ENCODE data around the gene TMEM209. TPM values are rescaled to one million over a fixed set of nuclear protein-coding genes. Genes with fewer than 3 reads are reported as not detected.

Gene TMEM209
- total RNA-seq, 1 experiment from 2014 or later, result 45.8 TPM

DNA sequence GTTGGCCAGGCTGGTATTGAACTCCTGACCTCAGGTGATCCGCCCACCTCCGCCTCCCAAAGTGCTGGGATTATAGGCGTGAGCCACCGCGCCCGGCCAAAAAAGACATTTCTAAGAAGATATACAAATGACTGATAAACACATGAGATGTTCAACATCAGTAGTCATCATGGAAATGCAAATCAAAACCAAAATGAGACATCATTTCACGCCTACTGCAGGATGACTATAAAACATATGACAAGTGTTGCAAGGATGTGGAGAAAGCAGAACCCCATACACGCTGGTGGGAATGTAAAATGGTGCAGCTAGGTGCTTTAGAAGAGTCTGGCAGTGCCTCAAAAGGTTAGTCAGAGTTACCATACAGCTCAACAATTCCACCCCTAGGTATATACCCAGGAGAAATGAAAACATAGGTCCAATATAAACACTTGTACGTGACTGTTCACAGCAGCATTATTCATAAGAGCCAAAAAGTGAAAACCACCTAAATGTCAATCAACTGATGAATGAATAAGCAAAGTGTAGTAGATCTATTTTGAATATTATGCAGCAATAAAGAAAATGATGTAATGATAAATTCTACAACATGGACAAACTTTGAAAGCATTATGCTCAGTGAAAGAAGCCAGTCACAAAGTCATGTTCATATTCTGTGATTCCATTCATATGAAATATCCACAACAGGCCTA lies 24.5 kb downstream of the TMEM209 start:
- CTCF ChIA-PET, result no interaction called here
- no peaks in the 10 kb centered on the region for H3K4me1 ChIP-seq (ENCODE audit: insufficient read depth, low read length, poor library complexity, severe bottlenecking)
- H3K4me3 ChIP-seq (ENCODE audit: low read depth, low read length, poor library complexity, severe bottlenecking), result no peak overlapping the region
- TF ChIP-seq CTCF (conservative IDR thresholded peaks at IDR 0.05; ENCODE audit: low read depth, low read length) (no peak), EZH2 (IDR thresholded peaks at IDR 0.05; ENCODE audit: borderline replicate concordance, low read depth, low read length, poor library complexity, severe bottlenecking) (no peak)
- no peak for DNase-seq (ENCODE audit: low spot score)
- no TSS peak for BruUV-seq (replicated peaks)
- no peaks in the 10 kb centered on the region for H3K27me3 ChIP-seq (replicated peaks; ENCODE audit: insufficient read depth, low read depth, low read length, poor library complexity)
- intact Hi-C loops (cut with micrococcal nuclease; ENCODE audit: unreplicated experiment), result no loop called here
- H3K9me3 ChIP-seq (ENCODE audit: low read depth, low read length, poor library complexity, severe bottlenecking), result no peaks in the 10 kb centered on the region
- H3K27ac ChIP-seq (ENCODE audit: low read depth, low read length, poor library complexity, severe bottlenecking), result no peak overlapping the region
- H3K36me3 ChIP-seq (ENCODE audit: insufficient read depth, low read length, poor library complexity, severe bottlenecking), result peaks cover 46% of the 10 kb centered on the region
- POLR2A ChIA-PET (ENCODE audit: low non-redundant PET), result no interaction called here

DNA sequence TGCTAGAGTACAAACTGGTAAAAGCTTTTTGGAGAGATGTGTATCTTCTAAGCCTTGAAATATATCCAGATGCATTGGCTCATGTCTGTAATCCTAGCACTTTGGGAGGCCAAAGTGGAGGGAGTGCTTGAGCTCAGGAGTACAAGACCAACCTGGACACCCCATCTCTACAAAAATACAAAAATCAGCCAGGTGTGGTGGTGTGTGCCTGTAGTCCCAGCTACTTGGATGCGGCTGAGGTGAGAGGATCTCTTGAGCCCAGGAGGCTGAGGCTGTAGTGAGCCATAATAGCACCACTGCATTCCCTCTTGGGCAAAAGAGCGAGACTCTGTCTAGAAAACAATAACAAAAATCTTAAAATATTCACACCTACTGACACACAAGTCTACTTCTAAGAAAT lies 25.6 kb downstream of the TMEM209 start:
- TF ChIP-seq EZH2 (IDR thresholded peaks at IDR 0.05; ENCODE audit: borderline replicate concordance, low read depth, low read length, poor library complexity, severe bottlenecking) (no peak), CTCF (conservative IDR thresholded peaks at IDR 0.05; ENCODE audit: low read depth, low read length) (no peak)
- Histone ChIP-seq H3K36me3 (ENCODE audit: insufficient read depth, low read length, poor library complexity, severe bottlenecking) (peaks cover 52% of the 10 kb centered on the region), H3K27ac (ENCODE audit: low read depth, low read length, poor library complexity, severe bottlenecking) (no peak overlapping the region), H3K27me3 (replicated peaks; ENCODE audit: insufficient read depth, low read depth, low read length, poor library complexity) (no peaks in the 10 kb centered on the region), H3K4me3 (ENCODE audit: low read depth, low read length, poor library complexity, severe bottlenecking) (no peak overlapping the region), H3K4me1 (ENCODE audit: insufficient read depth, low read length, poor library complexity, severe bottlenecking) (no peaks in the 10 kb centered on the region), H3K9me3 (ENCODE audit: low read depth, low read length, poor library complexity, severe bottlenecking) (no peaks in the 10 kb centered on the region)
- intact Hi-C loops (cut with micrococcal nuclease; ENCODE audit: unreplicated experiment), result no loop called here
- CTCF ChIA-PET, result no interaction called here
- no TSS peak for BruUV-seq (replicated peaks)
- POLR2A ChIA-PET (ENCODE audit: low non-redundant PET), result no interaction called here
- no peak for DNase-seq (ENCODE audit: low spot score)

- DNase-seq (ENCODE audit: low spot score), result no peak
- Histone ChIP-seq H3K36me3 (ENCODE audit: insufficient read depth, low read length, poor library complexity, severe bottlenecking) (peaks cover 61% of the 10 kb centered on the region), H3K4me3 (ENCODE audit: low read depth, low read length, poor library complexity, severe bottlenecking) (no peak overlapping the region), H3K9me3 (ENCODE audit: low read depth, low read length, poor library complexity, severe bottlenecking) (no peaks in the 10 kb centered on the region), H3K27me3 (replicated peaks; ENCODE audit: insufficient read depth, low read depth, low read length, poor library complexity) (no peaks in the 10 kb centered on the region), H3K4me1 (ENCODE audit: insufficient read depth, low read length, poor library complexity, severe bottlenecking) (no peaks in the 10 kb centered on the region), H3K27ac (ENCODE audit: low read depth, low read length, poor library complexity, severe bottlenecking) (no peak overlapping the region)
- intact Hi-C loops (cut with micrococcal nuclease; ENCODE audit: unreplicated experiment), result no loop called here
- POLR2A ChIA-PET (ENCODE audit: low non-redundant PET), result interaction anchor here (0.7 kb wide), 1 partner anchor 179 kb away, joined by 3 read pairs; no protein-coding TSS in a partner anchor
- no TSS peak for BruUV-seq (replicated peaks)
- TF ChIP-seq EZH2 (IDR thresholded peaks at IDR 0.05; ENCODE audit: borderline replicate concordance, low read depth, low read length, poor library complexity, severe bottlenecking) (no peak), CTCF (conservative IDR thresholded peaks at IDR 0.05; ENCODE audit: low read depth, low read length) (no peak)
- CTCF ChIA-PET, result no interaction called here
Observed at GRCh38 chr7:130178251-130178650, 27.0 kb downstream of the TMEM209 start.
